Pulmonary artery endothelial cell (primary cell): Measurements from ENCODE around the gene ZFPM1. TPM values are rescaled to one million over a fixed set of nuclear protein-coding genes. Genes with fewer than 3 reads are reported as not detected.

ENCODE experiments used
- DNase-seq: peaks from one replicate; pipeline ENCODE4 v3.0.0-alpha.2; 2011; ENCODE audit warnings: low read depth, low spot score
- total RNA-seq: library from RNA; depleted of rRNA; stranded (reverse); fragments of >200 nt; gene quantifications from 2 replicates; pipeline ENCODE4 v1.2.3, GENCODE V29; 2014

ZFPM1 gene
- total RNA-seq, 1 donor from 2014 or later, result 2.0 TPM

DNA sequence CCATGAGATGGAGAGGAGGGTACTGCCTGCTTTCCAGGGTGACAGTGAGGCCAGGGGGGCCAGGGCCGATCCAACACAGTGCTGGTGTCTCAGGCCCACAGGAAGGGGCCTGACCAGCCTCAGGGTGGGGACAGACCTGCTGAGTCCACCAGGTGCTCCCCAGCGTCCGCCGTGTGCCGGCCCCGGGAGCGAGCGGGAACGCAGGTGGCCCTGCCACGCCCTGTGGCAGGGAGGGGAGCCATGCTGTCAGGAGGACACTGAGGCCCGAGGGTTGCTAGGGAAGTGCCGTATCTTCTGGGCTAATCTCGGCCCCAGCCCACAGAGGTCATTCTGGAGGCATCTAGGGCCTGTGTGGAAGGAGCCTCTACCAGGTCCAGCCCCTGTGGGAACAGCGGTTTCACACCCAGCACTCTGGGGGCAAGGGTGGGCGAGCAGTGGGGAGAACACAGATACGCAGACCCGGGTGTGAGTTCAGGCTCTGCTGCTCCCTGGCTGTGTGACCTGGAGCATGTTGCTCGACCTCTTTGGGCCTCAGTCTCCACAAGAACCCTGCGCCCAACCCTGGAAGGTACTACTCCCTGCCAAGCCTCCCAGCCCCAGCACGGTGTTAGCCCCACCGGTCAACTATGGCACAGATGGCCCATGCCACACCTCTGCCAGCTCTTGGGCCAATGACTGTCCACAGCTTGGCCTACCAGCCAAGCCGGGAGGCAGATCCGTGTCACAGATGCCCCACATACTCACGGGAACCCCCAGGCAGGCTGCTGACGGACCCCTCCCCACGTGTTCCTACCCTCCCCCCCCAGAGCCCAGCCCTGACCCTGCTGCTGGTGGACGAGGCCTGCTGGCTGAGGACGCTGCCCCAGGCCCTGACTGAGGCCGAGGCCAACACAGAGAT lies 73.2 kb downstream of the ZFPM1 start:
- no peak for DNase-seq

DNA sequence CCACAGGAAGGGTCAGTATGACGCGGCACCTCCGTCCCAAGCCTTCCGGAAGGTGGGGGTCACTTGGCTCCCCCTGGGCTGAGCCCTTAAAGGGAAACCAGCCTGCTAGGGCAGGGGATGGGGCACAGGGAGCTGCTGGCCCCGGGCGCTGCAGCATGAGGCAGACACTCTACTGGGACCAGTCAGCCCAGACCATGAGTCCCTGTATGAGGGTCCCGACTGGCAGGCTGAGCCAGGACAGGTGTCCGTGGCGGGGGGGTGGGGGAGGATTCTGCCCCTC lies 73.8 kb downstream of the ZFPM1 start:
- DNase-seq, result no peak

DNA sequence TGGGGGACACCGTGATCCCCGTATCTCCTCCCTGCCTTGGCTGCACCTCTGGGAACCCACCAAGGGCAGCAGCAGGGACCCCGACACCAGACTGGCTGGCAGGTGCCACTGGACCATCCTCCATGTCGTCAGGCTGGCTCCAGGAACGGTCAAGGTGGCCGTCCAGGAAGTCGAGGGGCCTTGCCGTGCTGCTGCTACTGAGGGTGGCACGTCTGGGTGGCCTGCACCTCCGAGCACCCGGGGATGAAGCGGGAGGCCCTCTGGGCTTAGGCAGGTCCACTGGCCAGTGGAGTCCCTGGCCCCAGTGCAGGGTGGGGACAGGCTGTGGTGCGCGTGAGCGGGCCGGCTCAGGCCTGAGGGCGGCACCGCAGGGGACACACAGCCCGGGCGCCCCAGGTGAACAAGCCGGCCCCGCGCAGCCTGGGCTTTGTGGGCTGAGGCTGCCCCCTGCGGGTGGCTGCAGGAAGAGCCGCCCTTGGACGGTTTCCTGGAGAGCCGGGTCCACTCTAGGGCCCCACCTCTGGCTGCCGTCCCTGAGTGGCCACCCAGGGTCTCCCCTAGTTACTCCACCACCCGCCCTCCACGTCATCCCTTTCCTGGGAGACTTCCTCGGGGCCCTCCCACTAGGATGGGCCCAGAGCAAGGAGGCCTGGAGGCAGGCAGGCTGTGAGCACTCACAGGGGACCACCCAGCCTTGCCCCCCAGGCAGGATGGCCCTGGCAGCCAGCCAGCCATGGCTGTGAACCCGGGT lies 74.3 kb downstream of the ZFPM1 start:
- no peak for DNase-seq

DNA sequence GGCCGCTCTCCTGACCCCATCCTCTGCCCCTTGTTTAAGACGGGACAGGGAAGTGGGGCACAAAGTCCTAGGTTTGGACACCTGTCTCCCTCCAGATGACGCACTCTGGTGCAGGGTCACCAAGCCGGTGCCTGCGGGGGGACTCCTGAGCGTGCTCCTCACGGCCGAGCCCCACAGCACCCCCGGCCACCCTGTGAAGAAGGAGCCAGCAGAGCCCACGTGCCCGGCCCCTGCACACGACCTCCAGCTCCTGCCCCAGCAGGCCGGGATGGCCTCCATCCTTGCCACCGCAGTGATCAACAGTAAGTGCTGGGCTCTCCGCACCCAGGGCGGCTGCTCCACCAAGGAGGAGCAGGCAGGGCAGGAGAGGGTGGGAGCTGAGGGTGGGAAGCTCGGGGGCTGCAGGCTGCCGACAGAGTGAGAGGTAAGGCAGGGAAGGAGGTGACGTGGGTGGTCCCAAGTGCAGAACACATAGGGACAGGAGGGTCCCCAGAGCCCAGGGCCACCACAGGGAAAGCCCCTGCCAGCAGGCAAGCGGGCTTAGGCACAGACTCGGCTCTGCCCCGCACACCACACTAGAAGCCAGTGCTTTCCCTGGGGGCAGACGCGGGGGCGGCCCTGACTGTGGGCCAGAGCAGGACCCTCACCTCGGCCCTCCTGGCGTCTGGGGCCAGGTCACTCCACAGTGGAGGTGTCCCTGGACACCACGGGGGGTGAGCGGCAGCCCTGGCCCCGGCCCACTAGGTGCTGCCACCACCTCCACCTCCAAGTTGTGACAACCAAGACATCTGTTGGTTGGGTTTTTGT lies 75.1 kb downstream of the ZFPM1 start:
- no peak for DNase-seq

DNA sequence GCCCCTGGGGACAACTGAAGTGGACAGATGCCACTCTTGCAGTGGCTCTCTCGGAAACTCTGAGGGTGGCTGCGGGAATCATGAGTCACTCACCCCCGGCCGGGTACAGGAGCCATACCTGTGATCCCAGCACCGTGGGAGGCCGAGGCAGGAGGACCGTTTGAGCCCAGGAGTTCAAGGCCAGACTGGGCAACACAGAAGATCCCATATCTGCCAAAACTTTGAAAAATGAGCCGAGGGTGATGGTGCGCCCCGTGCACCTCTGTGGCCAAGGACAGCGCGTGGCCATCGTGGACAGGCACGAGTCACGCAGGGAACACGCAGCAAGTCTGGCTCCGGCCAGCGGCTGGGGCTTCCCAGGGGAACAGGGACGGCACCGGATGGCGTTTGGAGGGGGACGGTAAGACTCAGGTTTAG lies 75.8 kb downstream of the ZFPM1 start:
- DNase-seq, result no peak

DNA sequence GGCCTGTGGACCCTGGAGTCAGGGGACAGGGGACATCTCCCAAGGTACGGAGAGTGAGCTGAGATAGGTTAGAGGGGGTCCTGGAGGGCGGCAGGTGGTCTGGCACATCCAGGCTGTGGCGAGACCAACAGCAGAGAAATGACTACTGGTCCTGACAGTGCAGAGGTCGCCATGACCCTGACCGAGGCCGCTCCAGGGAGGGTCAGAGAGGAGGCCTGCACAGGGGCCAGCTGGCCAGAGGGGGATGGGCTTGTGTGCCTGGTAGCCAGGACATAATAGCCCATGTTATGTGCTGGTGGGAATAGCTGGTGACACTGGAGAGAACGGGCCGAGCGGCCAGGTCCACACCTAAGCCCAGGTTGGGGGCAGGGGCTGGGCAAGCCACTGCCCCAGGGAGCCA lies 76.5 kb downstream of the ZFPM1 start:
- no peak for DNase-seq

DNA sequence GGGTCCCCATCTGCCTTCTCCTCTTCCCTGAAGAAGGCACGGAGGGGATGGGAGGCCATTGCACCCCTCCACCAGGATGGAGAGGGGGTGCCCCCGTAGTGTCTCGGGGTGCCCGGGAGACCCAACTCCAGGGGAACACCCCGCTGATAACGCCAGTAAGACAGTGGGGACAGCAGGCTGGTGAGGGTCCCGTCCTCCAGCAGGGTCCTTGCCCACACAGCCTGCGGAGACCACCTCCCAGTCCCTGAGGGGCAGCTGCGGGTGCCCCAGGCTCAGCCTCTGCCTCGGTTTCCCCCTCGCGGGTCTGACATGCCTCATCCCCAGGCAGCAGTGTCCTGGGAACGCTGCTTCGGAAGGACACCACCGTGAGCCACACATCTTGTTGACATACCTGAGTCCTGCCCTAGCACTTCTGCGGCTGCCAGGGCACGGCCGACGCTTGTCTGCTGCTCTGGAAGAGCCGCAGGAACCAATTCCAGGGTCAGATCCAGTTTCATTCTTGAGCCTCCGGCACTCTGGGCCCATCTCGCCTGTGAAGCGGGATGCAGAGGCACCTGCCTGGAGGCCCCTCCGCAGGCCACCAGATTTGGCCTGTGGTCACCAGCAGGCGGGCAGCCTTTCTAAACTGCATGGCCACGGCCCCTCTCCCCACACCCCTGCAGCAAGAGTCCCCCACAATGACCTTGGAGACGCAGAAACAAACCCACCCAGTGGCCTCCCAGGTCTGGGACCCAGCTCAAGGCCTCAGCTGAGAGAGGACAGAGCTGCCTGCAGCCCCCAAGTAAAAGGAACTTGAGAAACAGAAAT lies 77.2 kb downstream of the ZFPM1 start:
- no peak for DNase-seq

DNA sequence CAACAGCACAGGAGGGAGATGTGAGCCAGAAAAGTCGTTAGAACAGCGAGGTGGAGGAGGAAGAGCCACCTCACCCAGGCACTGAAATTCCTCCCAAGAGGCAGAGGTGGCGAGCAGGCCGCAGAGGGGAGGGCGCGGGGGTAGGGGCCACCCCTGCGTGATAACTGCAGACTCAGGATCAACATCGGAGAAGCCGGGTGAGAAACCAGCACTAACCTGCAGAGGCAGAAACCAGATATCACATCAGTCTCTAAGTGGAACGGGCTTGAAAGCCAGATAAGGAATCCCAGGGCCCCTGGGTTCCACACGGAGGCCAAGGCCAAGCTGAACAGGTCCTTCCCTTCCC lies 77.8 kb downstream of the ZFPM1 start:
- DNase-seq, result no peak

DNA sequence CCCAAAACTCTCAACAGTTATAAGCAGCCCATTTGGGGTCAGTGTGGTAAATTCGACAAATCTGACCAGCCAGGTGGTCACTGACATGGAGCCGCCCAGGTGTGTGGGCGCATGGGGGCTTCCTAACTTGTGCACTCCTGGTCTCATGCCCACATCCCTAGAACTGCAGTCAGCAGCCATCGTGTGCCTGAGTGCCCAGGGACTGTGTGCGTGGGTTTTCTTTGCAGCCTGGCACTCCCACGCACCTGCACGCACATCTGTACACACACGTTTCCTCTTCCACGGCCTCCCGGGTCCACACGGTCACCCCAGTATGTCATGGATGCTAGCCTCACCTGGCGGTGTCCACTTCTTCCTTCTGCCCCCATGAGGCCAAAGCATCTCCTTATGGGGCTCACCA lies 78.3 kb downstream of the ZFPM1 start:
- no peak for DNase-seq

DNA sequence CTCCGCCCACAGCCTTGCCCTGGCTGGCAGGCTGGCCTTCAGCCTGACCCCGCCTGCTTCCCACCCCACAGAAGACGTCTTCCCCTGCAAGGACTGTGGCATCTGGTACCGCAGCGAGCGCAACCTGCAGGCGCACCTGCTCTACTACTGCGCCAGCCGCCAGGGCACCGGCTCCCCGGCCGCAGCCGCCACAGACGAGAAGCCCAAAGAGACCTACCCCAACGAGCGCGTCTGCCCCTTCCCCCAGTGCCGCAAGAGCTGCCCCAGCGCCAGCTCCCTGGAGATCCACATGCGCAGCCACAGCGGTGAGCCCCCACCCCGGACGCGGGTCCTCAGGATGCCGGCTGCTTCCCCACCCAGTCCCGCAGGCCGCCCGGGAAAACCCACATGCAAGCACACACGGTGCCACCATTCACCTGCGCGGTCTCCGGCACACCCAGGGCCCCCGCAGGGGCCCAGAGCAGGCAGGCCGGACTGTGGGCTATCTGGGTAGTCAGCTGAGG lies 78.9 kb downstream of the ZFPM1 start:
- DNase-seq, result no peak

DNA sequence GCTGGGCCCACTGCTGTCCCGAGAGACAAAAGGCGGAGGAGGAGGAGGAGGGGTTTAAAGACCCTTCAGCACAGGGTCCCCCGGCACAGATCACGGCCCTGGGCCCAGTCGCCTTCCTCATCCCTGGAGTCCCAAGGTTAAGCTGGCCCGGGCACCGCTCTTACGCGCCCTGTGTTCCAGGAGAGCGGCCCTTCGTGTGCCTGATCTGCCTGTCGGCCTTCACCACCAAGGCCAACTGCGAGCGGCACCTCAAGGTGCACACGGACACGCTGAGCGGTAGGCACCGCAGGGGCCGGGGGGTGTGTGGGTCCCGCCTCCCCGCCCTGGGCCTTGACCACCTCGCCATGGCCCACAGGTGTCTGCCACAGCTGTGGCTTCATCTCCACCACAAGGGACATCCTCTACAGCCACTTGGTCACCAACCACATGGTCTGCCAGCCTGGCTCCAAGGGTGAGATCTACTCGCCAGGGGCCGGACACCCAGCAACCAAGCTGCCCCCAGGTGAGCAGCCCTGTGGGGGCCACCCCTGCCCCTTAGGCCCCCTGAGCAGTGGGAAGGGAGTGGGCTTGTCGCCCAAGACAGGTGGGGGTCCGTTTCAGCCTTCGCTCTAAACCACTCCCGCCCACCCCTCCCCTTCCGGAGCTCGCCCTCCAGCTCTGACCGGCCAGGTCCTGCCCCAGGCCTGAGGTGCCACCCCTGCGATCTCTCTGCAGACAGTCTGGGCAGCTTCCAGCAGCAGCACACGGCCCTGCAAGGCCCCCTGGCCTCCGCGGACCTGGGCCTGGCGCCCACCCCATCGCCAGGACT lies 79.6 kb downstream of the ZFPM1 start:
- DNase-seq, result no peak

DNA sequence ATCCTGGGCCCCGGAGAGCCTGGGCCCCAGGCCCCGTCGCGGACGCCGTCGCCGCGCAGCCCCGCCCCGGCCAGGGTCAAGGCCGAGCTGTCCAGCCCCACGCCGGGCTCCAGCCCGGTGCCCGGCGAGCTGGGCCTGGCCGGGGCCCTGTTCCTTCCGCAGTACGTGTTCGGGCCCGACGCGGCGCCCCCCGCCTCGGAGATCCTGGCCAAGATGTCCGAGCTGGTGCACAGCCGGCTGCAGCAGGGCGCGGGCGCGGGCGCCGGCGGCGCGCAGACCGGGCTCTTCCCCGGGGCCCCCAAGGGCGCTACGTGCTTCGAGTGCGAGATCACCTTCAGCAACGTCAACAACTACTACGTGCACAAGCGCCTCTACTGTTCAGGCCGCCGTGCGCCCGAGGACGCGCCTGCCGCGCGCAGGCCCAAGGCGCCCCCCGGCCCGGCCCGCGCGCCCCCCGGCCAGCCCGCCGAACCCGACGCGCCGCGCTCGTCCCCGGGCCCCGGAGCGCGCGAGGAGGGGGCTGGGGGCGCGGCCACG lies 80.4 kb downstream of the ZFPM1 start:
- DNase-seq, result no peak

DNA sequence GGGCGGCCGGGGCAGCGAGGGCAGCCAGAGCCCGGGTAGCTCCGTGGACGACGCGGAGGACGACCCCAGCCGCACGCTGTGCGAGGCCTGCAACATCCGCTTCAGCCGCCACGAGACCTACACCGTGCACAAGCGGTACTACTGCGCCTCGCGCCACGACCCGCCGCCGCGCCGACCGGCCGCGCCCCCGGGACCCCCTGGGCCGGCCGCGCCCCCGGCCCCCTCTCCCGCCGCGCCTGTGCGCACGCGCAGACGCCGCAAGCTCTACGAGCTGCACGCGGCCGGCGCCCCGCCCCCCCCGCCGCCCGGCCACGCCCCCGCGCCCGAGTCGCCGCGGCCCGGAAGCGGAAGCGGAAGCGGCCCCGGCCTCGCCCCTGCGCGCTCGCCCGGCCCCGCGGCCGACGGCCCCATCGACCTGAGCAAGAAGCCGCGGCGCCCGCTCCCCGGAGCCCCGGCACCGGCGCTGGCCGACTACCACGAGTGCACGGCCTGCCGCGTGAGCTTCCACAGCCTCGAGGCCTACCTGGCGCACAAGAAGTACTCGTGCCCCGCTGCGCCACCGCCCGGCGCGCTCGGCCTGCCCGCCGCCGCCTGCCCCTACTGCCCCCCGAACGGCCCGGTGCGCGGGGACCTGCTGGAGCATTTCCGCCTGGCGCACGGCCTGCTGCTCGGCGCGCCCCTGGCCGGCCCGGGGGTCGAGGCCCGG lies 81.0 kb downstream of the ZFPM1 start:
- DNase-seq, result no peak

DNA sequence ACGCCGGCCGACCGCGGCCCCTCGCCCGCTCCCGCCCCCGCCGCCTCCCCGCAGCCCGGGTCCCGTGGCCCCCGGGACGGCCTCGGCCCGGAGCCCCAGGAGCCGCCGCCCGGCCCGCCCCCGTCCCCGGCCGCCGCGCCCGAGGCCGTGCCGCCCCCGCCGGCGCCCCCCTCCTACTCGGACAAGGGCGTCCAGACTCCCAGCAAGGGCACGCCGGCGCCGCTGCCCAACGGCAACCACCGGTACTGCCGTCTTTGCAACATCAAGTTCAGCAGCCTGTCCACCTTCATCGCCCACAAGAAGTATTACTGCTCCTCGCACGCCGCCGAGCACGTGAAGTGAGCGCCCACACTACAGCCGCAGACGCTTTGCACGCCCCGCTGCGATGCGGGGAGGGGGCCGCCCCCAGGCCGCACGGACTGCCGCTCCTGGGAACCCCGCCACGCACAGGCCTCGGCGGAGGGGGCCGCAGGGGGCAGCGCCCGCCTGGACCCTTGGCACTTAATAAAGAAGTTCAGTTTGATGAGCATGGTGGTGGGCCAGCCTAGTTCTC lies 81.6 kb downstream of the ZFPM1 start:
- no peak for DNase-seq

DNA sequence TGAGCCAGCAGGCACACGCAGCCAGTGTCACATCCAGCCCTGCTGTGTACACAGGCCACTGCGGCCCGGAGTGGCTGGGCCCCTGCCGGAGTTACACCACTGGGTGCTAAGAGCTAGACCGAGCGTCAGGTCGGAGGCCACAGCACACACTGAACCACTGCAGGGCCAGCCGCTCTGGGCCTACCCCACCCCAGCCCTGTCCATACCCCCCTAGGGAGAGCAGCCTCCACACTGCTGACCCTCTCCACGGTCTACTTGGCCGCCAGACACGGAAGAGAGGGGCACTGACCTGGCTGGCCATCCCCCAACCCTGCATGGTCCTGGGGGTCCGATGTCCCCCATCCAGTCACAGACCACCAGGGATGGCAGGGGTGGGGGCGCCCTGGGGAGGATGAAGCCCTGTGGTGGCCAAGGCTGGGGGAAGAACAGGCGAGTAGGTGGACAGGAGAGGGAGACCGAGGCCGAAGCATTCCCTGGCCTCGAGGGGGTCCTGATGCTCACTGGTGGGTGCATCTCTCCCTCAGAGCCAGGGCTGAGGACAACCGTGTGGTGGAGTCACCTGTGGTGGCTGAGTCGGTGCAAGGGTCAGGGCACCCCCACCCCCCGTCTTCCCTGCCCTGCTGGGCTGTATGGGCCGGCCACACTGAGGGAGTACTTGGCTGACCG lies 82.2 kb downstream of the ZFPM1 start:
- DNase-seq, result no peak

DNA sequence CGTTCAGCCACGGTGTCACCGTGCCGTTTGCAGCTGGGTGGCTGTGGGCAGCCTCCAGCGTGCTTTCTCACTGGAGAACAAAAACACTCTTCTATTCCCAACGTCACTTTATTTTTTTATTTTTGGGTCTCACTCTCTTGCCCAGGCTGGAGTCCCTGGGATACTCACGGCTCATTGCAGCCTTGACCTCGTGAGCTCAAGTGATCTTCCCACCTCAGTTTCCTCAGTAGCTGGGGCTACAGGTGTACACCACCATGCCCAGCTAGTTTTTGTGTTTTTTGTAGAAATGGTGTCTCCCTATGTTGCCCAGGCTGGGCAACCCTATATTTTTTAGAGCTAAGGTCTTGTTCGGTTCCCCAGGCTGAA lies 82.8 kb downstream of the ZFPM1 start:
- no peak for DNase-seq

DNA sequence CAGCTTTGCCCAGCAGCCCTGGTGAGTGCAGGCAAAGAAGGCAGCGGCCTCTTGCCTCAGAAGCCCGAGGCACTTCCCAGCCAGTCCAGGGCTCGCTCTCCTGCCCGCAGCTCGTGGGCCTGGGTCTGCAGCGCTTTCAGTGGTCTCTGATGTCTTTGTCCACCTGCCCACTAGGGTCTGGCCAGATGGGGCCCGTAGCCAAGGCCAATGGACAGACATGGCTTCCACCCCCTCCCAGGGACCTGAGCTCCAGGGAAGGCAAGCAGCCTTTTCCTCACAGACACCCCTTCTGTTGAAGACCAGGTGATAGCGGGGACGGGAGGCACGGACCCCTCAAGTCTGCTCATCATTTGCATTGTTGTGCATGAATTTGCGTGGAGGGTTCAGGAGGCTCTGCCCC lies 83.4 kb downstream of the ZFPM1 start:
- DNase-seq, result no peak

DNA sequence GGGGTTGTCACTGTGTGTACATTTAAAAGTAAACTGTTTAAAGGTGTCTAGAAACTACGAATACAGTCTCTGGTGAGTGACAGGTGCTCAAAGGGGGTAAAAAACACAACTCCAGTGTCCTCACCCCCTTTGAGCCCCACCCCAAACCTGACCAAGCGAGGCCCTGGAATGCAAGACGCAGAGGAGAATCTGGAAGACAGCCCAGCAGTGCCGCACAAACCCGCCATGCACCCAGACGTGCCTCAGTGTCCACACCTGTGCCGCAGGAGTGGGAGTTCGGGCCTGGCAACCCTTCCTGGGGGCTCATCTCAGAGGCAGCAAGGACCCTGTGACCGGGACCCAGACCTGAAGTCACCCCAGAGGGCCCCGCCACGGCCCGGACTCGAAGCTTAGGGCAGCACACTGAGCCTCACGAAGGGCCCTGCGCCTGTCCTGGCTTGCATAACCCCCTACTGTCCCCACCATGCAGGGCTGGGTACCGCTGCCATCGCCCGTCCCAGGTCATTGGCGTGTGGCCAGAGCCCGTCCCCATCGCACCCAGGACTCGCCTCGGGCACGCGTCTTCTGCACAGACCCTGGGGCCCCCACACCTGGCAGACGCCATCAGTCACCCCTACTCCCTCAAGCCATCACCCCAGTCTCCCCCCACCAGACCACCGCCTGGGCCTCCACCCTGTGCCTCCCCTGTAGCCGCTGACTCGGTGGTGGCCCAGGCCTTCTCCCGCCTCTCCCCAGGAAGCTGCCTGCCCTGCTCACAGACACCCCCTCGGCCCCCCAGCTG lies 84.1 kb downstream of the ZFPM1 start:
- DNase-seq, result no peak
